Renal cortical epithelial cell (primary cell): ENCODE results near the gene SYPL1. TPM values are rescaled to one million over a fixed set of nuclear protein-coding genes. Genes with fewer than 3 reads are reported as not detected.
"Not testable (repeated sequence)": the region's sequence is repeated elsewhere in the genome, so short reads cannot be mapped to it uniquely, and the experiment has no call there.

ENCODE experiments used
- DNase-seq: peaks from one replicate; pipeline ENCODE4 v3.0.0-alpha.2; 2011; ENCODE audit warnings: low read depth
- total RNA-seq: library from RNA; depleted of rRNA; stranded (reverse); fragments of >200 nt; gene quantifications from 2 replicates; pipeline ENCODE4 v1.2.3, GENCODE V29; 2014

The SYPL1 gene
- 91.2 and 162 TPM in 2 replicates for total RNA-seq

DNA sequence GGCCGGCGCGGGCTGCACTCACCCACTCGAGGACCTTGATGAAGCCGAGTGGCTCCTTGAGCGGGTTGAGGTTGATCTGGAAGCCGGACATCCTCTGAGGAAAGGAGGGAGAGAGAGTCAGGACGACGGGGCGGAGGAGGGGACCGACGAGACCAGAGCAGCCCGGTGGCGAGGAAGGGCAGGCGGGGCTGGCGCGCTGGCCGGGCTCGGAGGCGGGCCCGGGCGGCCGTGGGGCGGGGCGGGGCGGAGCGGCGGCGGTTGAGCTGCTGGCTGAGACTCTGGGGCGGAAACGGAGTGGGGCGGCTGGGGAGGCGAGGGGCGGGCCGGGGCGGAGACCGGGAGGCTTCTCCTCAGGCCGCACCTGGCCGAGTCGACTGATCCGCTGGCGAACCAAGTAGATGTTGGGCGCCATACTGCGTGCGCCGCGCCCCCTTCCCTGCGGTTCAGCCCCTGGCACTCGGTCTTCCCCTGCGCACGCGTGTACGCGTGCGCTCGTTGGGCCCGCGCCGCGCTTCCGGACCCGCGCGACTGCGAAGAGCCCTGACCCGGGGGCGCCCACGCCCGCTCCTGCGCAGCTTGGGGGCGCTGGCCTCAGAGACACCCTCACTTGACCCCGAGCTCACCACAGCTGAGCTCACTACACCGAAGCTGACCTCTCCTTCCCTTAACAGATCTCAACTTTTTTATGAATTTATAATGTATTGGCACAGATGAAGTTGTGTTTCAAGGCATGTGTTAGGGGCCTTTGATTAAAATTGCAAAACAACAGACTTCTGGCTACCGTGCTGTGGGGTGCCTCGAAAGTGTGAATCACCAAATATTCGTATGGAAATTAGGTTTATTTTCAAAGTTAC, at the start of gene SYPL1:
Gene SYPL1, minus strand, starts transcription at position 195 of the 854 bp plus-strand sequence. Its CDS starts 104 bp downstream, at position 91.
- peak; percentile 71 for DNase-seq

DNA sequence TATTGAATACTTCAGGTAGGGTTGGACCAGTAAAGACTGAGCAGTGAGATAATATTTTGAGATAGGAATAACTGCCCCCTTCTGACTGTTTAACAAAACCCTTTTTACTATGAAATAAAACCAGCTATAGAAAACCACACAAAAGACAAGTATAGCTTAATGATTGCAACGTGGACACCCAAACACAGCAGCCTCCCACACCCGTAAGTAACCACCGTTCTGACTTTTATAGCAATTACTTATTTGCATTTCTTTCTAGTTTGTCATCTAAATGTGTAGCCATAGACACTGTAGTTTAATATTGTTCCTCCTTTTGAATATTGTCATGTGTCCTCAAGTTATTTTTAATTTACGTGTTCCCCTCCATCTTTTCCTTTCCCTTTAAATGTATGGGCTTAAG, 42.9 kb upstream of the SYPL1 start:
- DNase-seq = no peak

DNA sequence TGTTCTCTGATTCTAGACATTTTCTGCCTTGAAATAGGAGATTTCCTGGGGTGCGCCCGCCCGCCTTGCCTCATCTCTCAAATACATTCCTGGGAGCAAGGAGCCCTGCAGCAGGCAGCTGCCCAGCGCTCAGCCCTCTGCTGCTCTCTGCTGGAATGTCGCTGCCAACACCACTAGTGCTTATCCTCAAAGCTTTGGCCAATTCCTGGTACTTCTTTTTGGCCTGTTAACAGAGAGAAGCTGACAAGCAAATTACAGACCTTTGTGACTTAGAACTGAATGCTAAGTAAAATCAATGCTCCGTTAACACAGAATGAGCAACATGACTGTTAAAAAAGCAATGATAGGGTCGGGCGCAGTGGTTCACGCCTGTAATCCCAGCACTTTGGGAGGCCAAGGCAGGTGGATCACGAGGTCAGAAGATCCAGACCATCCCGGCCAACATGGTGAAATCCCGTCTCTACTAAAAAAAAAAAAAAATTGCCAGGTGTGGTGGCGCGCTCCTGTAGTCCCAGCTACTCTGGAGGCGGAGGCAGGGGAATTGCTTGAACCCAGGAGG, 41.9 kb upstream of the SYPL1 start:
- peak; percentile 64 for DNase-seq

DNA sequence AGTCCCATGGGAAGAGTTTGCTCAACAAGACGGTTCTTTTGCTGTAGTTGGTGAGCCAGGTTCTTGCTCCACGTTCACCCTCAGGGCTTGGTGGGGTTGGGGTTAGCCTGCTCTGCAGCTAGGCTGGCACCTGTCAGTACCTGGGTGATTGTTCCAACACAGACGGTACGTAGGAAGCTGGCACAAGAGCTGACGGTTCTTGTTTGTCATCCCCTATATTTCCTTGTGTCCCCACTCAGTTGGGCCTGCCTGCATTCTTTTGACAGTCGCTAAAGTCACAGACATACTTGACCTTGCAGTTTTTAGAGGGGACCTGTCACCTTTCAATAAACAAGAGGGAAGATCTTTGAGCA, 40.2 kb upstream of the SYPL1 start:
- DNase-seq = no peak

DNA sequence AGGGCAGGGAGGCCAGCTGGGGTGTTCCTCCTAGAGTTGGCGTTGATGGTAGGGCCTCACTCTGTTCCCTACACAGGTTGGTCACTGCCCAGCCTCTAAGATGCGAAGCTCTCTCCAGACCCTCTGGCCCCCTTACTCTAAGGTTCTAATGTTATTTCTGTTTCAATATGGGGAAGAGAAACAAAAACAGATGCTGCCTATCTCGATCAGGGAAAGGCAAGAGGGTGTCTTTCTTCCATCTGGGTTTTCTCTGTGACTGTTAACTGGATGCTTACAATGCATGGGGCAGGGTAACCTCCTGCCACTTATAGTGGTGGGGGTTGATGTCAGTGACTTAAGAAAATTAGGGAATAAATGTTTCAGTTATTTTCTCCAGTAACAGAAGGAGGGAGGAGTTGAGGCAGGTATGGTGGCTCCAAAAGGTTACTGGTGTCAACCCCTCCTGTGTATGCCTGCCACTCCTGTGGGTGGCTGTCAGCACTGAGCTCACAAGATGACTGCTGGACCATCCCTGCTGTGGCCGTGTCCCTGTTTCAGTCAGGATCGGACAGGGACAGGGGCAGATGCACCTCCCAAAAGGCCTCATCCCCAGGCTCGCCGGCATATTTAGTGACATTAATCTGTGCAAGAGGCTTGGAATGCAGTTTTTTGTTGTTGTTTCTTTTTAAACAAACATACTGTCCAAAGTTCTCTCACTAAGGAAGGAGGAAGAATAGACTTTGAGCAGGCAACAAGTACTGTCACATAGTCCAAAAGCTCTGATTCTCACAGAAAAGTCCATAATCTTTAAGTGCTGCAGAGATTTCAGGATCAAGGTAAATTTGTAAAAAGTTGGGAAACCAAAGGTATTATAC, 39.6 kb upstream of the SYPL1 start:
- no peak for DNase-seq

DNA sequence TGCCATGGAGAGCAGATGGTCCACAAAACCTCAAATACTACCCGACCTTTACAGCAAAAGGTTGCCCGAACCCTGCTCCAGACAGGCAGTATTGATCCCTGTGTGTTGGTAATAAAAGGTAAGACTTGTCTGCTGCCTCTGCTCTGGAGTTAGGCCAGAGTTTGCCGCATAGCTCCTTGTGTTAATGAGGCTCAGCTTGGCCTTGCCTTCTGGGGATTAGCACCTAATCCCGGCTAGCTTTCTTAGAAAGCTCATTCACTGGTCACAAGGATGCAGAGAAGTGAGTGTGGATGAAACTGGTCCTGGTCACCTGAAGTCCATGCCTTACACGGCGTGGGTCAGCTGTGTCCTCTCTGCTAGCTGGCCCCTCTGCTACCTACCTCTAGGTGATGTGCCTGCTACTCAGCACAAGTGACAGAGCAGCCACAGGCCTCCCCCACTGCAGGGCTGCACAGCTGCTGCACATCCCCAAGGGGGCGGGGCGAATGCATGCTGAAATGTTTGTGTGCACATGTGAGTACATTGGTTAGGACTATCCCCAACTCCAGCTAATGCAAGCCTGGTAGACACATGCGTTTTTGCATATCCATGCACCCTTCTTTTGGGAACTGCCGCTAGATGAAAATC, 31.7 kb upstream of the SYPL1 start:
- DNase-seq = no peak

DNA sequence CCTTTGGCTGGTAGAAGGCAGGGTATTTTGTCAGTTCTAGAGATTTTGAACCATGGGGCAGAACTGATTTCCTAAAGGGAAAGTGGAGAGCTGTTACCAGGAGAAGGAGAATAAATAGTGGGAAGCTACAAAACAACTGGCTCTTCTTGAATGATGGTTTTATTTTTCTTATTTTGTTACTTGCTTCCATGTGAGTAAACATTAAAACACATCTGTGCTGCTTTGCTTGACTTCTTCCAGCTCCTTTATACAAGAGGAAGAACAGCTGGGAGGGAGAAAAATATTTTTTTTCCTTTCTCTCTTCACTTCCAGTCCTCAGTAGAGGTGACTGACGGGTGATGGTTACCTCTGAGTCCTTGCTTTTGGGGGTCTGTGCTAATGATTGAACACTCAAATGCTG, 30.0 kb upstream of the SYPL1 start:
- no peak for DNase-seq

DNA sequence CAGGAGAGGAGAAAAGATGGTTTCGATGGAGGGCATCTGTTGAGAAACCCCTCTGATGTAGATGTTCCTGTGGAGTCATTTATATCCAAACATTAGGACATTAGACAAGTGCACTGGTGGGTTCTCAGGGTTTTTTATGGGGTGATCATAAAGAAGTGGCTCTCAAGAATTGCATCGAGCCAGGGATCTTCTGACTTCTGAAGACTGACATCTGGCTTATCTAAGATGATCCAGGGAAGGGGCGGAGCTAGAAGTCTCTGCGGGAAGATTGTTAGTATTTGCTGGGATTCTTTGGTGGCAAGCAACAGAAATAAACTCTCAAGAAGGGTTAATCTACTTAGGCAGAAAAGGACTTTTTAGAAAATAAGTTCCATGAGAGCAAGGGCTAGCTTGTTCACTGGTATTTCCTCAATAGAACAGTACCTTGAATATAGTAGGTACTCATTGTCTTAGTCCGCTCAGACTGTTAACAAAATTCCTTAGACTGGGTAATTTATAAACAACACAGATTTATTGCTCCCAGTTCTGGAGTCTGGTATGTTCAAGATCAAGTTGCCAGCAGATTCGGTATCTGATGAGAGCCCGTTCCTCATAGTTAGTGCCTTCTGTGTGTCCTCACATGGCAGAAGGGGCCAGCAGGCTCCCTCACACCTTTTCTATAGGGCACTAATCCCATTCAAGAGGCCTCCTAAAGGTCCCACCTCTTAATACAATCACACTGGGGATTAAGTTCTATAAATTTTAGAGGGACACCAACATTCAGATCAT, 28.5 kb upstream of the SYPL1 start:
- DNase-seq = no peak

DNA sequence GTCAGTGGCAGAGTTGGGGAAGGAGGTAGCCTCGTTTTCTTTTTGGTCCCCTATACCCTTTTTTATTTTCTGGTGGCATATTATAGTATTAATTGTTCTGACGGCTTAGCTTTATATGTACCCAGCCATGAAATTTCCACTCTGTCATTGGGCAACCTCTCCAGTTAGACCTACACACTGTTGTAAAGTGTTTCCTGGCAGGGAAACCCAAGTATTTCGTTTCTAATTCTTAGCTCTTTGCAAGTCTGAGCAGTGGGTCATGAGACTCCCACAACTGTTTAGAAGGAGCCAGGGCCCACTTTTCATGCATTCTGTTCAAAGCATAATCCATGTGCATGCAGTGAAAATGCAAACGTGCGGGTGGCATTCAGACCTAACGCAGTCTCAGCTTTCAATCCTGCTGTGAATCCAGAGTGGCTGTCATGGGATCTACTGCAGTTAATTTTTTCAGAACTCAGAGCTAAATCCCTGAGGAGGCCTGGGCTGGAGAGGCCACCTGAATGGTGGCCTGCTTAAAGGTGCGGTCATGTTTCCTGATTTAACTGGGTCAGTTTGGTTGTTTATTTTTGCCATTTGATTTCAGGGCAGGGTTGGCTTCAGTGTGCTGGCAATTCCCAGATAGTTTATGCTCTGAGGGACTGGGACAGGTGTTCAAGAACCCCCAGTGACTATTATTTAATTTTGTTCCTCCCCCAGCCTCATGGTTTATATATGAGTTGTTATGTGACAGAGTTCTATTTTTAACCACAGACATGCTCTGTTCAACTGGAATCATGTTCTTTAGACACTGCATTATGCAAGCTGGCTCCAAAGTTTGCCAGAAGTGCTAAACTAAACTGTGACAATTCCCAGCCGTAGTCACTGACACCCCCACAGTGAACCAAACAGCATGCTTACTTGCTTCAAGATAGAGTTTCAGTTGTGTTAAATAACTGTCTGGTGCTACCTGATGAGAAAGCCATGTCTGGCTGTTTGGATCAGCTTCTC, 27.4 kb upstream of the SYPL1 start:
- peak; percentile 39 for DNase-seq

DNA sequence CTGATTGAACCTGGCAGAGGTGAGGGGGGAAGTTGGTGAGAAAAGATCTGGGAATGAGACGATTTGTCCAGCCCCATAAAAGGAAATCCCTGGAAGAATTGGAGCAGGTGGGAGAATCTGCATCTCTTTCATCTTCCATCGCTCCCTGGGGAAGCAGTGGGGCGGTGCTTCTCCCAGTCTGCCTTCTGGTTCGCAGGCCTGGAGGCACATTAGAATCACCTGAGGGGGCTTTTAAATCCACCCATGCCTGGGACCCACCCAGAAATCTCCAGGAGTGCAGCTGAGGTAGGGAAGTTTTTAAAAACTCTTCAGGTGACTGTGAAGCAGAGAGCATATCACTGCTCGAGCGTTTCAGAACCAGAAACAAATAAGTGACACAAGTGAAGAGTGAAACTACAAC, 26.7 kb upstream of the SYPL1 start:
- DNase-seq = no peak

DNA sequence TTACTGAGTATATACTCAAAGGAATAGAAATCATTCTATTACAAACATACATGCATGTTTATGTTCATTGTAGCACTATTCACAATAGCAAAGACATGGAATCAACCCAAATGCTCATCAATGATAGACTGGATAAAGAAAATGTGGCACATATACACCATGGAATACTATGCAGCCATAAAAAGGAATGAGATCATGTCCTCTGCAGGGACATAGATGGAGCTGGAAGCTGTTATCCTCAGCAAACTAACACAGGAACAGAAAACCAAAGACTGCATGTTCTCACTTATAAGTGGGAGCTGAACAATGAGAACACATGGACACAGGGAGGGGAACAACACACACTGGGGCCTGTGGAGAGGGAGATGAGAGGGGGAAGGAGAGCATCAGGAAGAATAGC, 26.1 kb upstream of the SYPL1 start:
- DNase-seq = not testable (repeated sequence)

DNA sequence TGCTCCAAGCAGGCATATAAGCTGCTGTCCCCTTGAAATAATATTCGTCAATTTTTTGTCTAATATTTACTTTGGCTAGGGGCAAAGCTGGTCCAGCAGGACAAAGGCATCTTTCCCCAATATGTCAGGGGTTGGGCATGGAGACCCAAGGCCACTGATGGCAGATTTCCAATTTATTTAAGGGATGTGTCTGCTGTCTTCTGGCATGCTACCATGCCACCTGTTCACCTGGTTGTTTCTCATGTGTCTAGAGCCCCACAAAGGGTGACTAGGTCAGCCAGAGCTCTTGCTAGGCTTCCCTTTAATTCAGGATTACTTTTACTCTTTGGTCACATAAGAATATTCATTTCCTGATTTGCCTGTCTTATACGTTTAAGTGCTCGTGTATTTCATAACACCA, 22.1 kb upstream of the SYPL1 start:
- no peak for DNase-seq

DNA sequence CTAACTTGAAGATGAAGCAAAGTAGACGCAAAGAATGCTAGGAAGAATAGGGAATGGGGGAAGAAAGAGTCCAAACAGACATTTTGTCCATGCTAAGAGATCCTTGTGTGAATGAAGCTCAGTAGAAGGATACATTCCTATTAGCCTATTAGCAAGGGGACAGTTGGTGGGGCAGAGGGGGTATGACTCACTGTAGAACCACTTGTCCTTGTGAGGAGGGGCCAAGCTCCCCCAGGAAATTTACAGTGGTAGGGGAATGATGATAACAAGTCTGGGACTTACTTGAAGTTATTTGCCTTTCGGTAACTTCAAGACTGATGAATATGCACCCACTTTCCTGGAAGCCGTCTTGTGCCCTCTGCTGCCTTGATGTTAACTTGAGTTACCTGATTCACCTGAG, 17.2 kb upstream of the SYPL1 start:
- DNase-seq = no peak

DNA sequence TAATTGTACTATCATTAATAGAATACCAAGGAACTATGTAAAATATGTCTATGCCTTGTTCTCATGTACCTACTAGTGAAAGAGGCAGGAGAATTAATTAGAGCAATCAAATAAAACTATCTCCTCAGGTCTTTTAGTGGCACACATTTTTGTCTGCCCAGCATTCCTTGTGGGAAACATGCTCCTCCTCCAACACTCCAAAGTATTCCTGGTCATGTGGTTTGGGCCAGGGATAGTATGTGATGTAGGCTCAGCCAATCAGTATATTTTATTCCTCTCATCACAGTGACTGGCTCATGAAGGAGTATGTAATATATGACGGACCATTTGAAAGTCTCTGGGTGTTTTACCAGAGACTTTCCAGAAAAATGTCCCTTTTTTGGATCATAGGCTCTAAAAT, 16.7 kb upstream of the SYPL1 start:
- DNase-seq = no peak

DNA sequence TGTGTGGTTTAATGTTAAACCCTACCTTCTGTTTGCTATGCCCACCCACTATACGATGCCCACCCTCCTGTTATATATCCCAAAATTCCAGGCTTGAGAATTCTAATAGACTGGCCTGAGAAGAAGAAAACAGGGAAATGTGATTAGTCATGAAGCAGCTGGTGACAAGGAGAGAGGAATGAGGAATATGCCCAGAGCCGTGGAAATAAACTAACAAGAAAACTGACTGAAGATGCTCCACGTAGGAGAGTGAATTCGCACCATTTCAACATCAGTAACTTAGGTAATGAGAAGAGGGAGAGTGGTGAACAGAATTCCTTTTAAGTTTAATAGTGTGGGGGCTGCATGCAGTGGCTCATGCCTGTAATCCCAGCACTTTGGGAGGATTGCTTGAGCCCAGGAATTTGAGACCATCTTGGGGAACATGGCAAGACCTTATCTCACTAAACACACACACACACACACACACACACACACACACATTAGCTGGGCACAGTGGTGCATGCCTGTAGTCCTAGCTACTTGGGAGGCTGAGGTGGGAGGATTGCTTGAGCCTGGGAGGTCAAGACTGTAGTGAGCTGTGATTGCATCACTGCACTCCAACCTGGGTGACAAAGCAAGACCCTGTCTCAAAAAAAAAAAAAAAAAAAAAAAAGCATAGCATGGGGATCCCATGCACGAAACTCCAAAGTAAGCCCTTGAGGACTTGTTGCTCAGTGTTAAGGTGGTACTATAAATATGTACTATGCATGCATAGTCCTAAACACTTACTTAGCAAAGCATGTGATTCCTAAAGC, 16.1 kb upstream of the SYPL1 start:
- DNase-seq = peak; percentile 15

DNA sequence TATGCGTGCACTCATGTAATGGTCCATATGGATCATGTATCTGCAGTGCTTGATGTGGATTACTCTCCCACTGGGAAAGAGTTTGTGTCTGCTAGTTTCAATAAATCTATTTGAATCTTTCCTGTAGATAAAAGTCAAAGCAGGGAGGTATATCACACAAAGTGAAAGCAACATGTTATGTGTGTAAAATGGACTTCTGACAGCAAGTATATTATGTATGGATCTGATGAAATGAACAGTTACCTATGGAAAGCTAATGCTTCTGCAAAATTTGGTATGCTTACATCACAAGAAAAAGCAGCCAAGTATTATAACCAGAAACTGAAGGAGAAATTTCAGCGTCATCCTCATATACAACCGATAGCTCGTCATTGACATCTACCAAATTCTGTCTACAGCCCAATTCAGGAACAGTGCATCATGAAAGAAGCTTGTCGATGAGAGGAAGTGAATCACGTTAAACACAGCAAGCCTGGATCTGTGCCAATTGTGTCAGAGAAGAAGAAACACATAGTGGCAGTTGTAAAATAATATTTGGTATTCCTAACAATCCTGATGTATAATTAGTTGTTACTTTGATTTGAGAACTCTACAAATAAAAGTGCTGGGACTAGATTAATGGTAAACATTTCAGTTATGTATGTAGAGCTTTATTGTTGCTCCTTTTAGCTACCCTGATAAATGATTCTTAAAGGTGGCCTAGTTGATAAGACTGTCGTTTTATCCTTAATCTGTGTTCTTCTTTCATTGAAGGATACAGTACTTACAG, 14.2 kb upstream of the SYPL1 start:
- DNase-seq = peak; percentile 43

DNA sequence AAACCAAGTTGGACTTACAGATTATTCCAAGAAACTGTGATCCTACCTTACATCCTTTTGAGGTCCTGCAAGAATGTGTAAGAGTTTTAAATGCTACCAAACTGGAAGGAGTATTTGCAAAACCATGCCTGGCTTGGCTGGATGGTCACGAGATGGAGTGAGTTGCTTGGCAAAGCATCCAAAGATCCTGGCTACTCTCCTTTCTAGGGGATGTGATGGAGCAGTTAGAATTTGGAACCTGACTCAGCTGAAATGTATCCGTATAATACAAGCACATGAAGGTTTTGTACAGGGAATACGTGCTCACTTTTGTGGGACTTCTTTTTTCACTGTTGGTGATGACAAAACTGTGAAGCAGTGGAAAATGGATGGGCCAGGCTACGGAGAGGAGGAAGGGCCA, 13.3 kb upstream of the SYPL1 start:
- no peak for DNase-seq

DNA sequence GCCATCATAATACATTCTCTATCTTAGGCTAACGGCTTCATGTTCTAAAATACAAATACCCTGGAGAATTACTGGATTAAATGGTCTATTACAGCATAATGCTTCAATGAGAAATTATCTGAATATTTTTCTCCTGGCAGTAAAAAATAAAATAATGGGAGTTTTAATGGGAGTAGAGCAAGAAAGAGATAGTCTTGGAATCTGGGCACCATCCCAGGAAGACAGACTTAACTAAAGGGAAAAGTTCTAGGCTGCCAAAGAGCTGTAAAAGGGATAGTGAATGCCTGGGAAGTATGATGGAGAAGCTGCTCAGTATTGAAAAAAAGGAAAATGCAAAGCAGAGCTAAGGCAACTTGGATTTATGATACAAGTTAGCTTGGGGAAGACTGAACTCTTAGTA, 12.1 kb upstream of the SYPL1 start:
- DNase-seq = no peak

DNA sequence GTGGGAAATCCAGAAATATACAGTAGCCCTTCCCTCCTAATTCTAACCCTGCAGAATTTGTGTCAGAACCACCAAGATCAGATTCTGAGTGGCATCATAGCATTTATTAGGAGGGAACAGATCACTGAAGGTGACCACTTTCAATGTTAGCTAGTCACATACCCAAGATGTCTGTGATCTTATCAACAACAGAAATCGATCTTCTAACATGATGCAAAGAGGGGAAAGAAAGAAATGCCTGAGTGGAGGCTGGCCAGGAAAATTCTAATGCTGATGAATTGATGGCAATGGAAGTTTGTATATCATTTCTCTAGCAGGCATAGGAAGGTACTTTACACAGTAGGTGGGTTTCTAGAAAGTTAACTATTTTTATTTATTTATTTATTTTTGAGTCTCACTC, 10.6 kb upstream of the SYPL1 start:
- no peak for DNase-seq
